Mesenteric fat pad (tissue), 1 donor: ENCODE results near the gene CENPC. TPM values are rescaled to one million over a fixed set of nuclear protein-coding genes. Genes with fewer than 3 reads are reported as not detected.
"Not testable (repeated sequence)": the region's sequence is repeated elsewhere in the genome, so short reads cannot be mapped to it uniquely, and the experiment has no call there.

Source experiments
- DNase-seq: peaks from one replicate; pipeline ENCODE4 v3.0.0-alpha.2; 2020; ENCODE audit warnings: low spot score
- long read RNA-seq: library from polyadenylated mRNA; unstranded; transcript quantifications from one replicate; pipeline ENCODE4 v2.0.0, GENCODE V29; 2020
- total RNA-seq: library from RNA; stranded (reverse); fragmentation: NEBNext Ultra II Directional; extraction: Animal tissue kit (Norgen Biotek cat#: 25700); gene quantifications from one replicate; pipeline ENCODE4 v1.2.1, GENCODE V29; 2021
- donor health status: DM: yes; HTN: yes; CAD: no.

The CENPC gene
- total RNA-seq: 17.5 TPM
- long read RNA-seq, partial matches to known transcripts: 33 of 36 reads
- long read RNA-seq, other reads (novel, unspliced or antisense): 2 of 36 reads

GRCh38 chr4:67545199-67546003 is at the start of gene CENPC:
Gene CENPC, minus strand, starts transcription at chr4:67545503. Its CDS starts 148 bp downstream, at chr4:67545355.
- DNase-seq: peak; percentile 98

DNA sequence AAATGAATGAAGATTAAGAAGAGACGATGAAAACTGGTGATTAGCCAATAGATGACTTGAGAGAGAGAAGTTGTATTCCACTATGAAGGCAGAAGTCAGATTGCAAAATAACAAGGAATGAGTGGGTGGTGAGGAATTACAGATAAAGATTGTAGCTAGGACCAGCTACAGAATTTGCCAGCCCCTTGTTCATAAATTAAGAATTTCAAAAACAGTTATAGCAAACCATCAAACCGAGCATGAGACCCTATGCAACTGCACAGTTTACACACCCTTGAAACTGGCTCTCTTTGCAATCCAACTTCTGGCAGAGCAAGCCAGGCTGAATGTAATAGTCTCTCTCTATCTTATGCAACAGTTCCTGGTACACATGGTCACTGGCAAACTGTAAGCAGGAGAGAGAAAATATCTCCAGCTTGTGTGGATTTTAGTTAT is 48.5 kb upstream of the CENPC start:
- DNase-seq: no peak

GRCh38 chr4:67587156-67587555 is 41.9 kb upstream of the CENPC start:
- DNase-seq: no peak

- no peak for DNase-seq
These were observed 39.2 kb upstream of the CENPC start for GRCh38 chr4:67584496-67584895.

DNA sequence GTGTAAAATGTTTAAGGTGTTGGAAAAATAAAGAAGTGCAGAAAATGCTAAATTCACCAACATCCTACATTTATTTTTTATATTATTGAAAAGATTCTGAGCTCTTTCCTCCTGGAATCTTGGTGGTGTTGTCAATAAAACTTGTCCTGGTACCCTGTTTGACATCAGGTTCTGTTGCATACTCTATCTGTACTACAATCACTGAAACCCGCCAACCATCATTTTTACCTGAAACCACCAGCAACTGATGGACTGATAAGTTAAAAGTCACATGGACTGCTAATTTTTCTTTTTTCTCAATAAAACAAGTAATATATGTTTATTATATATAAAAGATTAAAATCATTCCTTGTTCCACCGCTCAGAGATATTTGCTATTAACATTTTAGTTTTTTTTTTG is 36.6 kb upstream of the CENPC start:
- no peak for DNase-seq

GRCh38 chr4:67581208-67581857 is 36.0 kb upstream of the CENPC start:
- DNase-seq: no peak

DNA sequence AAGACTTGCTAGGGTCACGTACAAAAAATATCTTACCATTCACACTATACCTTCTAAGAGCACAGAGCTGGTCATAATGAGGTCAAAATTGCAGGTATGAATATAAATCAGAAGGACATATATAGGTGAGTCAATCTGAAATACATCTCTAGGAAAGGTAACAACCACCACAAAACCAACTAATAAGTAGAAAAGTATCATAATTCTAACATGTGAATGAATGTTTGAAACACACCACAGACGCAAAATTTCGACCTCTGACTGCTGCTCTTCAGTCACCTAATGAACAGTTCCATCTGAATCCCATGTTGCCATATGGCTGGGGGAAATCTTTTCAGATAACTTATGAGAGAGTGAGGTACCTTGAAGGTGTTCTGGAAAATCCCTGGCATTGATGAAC is 35.3 kb upstream of the CENPC start:
- DNase-seq: no peak

DNA sequence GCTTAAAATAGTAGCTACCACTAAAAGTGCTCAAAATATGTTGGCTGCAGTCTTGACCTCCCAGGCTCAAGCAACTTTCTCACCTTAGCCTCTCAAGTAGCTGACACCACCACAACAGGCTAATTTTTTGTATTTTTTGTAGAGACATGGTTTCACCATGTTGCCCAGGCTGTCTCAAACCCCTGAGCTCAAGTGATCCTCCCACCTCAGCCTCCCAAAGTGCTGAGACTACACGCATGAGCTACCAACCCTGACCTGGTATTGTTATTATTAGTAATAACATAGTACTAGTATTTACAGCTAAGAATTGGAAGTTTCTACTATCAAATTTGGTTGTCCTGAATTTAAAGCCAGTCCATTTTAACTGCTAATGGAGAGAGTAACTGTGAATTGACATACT is 31.2 kb upstream of the CENPC start:
- no peak for DNase-seq

- DNase-seq: no peak
These were observed 30.8 kb upstream of the CENPC start for GRCh38 chr4:67576059-67576466.

DNA sequence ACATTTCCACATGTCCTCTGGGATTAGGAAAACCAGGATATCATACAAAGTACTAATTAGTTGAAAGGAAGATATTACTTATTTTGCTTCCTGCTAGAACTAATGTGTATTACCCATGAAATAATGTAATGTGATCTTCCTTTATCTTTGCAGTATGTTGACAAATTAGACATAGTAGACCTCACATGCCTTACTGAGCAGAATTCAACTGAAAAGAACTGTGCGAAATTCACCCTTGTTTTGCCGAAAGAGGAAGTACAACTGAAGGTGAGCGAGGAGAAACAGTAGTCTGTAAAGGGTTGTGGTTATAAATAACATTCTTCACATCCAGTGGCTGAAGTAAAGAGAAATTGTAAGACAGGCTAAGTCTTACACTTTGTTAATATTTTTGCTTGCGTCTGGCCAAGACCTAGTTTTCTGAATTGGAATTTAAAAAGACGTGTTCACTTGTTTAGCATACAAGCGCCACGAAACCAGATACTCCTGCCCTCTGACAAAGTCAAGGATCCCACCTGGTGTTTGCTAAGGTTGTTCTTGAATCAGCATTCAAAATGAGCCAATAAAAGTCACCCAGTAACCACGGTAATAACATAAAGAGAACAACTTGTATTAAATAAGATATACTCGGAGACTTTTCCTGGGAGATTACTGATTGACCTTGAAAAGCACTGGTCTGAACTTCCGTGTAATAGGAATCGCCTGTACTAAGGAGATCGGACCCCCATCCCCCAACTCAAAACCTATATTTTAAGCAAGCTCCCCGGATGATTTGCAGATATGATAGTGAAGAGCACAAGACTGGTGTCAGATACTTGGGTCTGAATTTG is 30.1 kb upstream of the CENPC start:
- DNase-seq: no peak

- DNase-seq: no peak
These were observed 27.9 kb upstream of the CENPC start for GRCh38 chr4:67573193-67573592.

- no peak for DNase-seq
These were observed 26.7 kb upstream of the CENPC start for GRCh38 chr4:67571975-67572374.

GRCh38 chr4:67570537-67570936 is 25.2 kb upstream of the CENPC start:
- DNase-seq: no peak

DNA sequence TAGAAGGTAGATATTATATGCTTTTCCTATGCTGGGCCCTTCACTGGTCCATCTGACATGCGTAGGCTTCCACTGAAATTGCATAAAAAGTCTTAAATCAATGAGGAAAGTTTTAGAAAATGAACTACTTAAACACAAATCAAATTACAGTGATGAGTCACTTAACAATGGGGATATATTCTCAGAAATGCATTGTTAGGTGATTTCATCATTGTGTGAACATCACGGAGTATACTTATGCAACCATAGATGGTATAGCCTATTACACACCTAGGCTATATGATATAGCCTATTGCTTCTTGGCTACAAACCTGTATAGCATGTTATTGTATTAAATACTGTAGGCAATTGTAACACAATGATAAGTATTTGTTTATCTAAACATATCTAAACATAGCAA is 23.5 kb upstream of the CENPC start:
- no peak for DNase-seq

GRCh38 chr4:67566335-67566734 is 21.0 kb upstream of the CENPC start:
- DNase-seq: no peak

GRCh38 chr4:67565284-67565683 is 20.0 kb upstream of the CENPC start:
- no peak for DNase-seq

- DNase-seq: no peak
These were observed 13.2 kb upstream of the CENPC start, which contains the start of gene STAP1 for GRCh38 chr4:67558493-67558892. Gene STAP1, plus strand, starts transcription at chr4:67558727. Its CDS starts 83 bp downstream, at chr4:67558810.

DNA sequence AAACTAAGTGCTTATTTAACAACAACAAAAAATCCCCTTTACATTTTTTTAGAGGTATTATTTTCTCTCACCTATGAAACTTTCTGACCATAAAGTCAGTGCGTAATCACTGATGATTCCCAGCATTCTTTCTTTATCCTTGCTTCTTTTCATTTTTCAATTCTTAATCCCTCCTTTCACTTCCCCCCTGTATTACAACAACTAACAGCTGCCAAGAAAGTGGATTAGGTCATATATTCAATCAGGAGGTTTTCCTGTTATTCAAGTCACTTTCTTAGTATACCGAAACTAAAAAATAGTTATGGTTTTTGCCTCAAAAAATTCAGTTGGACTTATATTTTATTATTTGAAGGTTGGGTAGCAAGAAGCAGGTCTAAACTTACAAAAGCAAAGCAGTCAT is 11.1 kb upstream of the CENPC start:
- DNase-seq: no peak

DNA sequence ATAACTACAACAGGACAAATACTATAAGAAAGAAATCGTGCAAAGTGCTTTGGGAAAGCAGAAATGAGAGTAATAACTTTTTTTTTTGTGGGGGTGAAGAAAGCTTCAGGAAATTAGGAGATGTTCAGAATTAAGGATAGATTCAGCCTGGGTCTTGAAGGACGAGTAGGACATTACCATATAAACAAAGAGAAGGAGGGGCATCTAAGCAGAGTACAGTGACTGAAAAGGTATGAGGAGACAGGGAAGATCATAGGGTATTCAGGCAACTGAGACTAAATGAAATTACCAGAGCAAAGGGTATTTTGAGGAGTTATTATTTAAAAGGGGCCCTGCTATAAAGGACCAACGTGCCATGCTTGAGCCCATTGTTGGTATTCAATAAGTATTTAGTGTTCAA is 10.1 kb upstream of the CENPC start:
- DNase-seq: no peak

DNA sequence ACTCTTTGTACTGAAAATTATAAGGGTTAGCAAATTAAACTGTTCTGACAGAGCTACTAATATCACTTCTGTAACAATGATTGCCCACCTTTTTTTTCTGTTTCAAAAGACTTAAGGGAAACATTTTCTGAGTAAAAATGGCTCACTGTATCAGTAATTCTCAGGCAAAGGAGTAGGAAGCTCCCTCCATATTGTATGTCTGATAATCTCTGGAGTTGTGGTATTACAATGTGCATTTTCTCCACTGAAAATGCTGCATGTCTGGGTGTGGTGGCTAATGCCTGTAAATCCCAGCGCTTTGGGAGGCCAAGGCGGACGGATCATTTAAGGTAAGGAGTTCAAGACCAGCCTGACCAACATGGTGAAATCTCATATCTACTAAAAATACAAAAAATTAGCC is 8.8 kb upstream of the CENPC start:
- no peak for DNase-seq

DNA sequence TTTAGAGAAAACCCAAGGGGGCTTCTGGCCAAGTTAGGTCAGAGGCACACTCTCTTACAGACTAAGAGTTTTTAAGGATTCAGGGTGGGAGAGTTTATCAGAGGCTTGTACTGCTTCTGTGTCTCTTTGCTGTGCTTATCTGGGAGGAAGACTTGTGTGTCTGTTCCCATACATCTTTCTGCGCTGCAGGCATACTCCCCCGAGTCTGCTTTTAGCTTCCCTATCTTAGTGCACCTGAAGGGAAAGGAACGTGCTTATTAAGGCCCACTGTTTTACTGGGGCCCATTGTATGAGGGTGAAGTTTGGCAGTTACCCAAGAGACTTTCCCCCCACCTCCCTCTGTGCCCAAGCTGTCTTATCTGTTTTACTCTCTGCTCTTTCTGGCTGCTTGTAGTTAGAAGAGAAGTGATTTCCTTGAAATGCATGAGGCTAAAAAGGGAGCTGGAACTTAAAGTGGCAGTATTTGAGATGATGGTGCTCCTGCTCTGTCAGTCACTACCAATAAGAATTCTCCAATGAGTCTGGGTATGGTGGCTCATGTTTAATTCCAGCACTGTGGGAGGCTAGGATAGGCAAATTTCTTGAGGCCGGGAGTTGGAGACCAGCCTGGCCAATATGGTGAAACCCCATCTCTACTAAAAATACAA is 7.0 kb upstream of the CENPC start:
- DNase-seq: not testable (repeated sequence)
